HCT116 (cell line): ENCODE measurements around the gene PBLD.

Experiments used
- JUND ChIP-seq: IDR thresholded peaks from 2 replicates; pipeline ENCODE4 v1.6.1; 2012
- SRF ChIP-seq: IDR thresholded peaks from 2 replicates; pipeline ENCODE4 v1.6.1; 2012; ENCODE audit warnings: low read depth

DNA sequence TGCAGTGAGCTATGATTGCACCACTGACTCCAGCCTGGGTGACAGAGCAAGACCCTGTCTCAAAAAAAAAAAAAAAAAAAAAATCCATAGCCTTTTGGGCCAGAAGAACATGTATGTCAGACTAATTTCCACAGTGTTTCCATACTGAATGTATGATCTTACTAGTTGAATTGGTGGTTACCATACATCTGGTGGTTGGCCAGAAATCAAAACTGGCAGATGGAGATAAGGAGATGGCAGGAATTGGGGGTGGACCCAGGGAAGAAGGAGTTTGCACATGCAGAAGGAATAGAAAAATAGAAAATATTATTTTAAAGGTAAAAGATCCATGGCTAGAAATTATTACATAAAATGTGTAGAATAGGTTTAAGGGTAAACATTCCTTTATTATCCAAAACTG lies 97.1 kb downstream of the PBLD start:
- TF ChIP-seq SRF (no peak), JUND (no peak)
